ENCODE results near the gene POTEH. TPM values are rescaled to one million over a fixed set of nuclear protein-coding genes. Genes with fewer than 3 reads are reported as not detected.
"Not testable (repeated sequence)": the region's sequence is repeated elsewhere in the genome, so short reads cannot be mapped to it uniquely, and the experiment has no call there.

POTEH gene
- total and polyA plus RNA-seq, 2 donors (not counting 3 experiments of a cell fraction or from before 2014, with no cell fraction given): not detected

DNA sequence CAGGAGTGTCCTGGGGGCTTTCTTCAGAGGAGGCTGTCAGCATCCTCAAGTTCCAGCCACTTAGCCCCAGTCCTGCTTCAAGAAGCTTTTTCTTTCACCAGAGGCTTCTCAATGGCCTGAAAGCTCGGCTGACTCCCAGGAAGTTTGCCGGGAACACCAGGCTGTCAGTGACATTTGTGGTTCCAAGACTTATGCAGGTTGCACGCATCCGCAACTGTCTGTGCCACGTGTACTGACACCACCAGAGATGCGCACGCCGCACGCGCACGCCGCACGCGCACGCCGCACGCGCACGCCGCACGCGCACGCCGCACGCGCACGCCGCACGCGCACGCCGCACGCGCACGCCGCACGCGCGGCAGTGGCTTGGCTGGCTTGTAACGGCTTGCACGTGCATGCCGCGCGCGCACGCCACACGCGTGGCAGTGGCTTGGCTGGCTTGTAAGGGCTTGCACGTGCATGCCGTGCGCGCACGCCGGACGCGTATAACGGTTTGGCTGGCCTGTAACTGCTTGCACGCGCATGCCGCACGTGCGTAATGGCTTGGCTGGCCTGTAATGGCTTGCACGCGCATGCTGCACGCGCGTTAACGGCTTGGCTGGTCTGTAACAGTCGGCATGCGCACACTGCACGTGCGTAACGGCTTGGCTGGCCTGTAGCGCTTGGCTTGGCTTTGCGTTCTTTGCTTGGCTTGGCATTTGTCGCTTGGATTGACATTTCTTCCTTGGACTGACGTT is 646 bp upstream of the POTEH start:
- H3K9me3 ChIP-seq (replicated peaks; ENCODE audit: control insufficient read depth, insufficient read depth, low read length); DNase-seq (ENCODE audit: low read depth, low spot score); intact Hi-C loops (cut with micrococcal nuclease); H3K27ac ChIP-seq (ENCODE audit: insufficient read depth, low read depth, low read length); POLR2A ChIA-PET; dilution Hi-C loops (cut with MboI; ENCODE audit: extremely low pct_ligation_motif_present, low sequenced_read_pairs); H4K20me1 ChIP-seq (replicated peaks; ENCODE audit: control insufficient read depth, extremely low read depth, insufficient read depth, low read length); H3K36me3 ChIP-seq (ENCODE audit: control insufficient read depth in 2 of 2, extremely low read depth in 1 of 2, insufficient read depth in 2 of 2, low read length in 2 of 2); H3K4me1 ChIP-seq (ENCODE audit: control insufficient read depth, extremely low read depth, insufficient read depth, low read length); FAIRE-seq; H3K4me2 ChIP-seq (ENCODE audit: insufficient read depth, low read length); CTCF ChIA-PET; H3K79me2 ChIP-seq (ENCODE audit: control insufficient read depth, insufficient read depth, low read length); BruUV-seq (replicated peaks); H3K9me1 ChIP-seq (replicated peaks; ENCODE audit: control insufficient read depth, extremely low read depth, insufficient read depth, low read length); H3K27me3 ChIP-seq (ENCODE audit: control insufficient read depth in 2 of 2, insufficient read depth in 2 of 2, low read length in 2 of 2); H3K9ac ChIP-seq (replicated peaks; ENCODE audit: extremely low read depth, insufficient read depth, low read length); H2AFZ ChIP-seq (ENCODE audit: low read depth, low read length); H3K4me3 ChIP-seq (replicated peaks in 1 of 3; ENCODE audit: insufficient read depth in 1 of 3, low read depth in 1 of 3, low read length in 3 of 3): not testable (repeated sequence)

DNA sequence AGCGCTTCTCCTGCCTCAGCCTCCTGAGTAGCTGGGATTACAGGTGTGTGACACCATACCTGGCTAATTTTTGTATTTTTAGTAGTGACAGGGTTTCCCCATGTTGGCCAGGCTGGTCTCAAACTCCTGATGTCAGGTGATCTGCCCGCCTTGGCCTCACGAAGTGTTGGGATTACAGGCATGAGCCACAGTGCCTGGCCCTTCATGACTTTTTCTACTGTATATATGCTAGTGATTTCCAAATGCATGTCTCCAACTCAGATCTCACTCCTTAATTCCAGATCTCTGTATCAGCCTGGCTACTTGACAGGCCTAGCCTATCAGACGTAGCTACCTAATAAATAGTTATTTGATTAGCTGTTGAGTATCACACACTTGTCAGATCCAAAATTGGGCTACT is 23.8 kb downstream of the POTEH start:
- H3K36me3 ChIP-seq (ENCODE audit: control insufficient read depth in 2 of 2, extremely low read depth in 1 of 2, insufficient read depth in 2 of 2, low read length in 2 of 2); H3K9me3 ChIP-seq (replicated peaks; ENCODE audit: control insufficient read depth, insufficient read depth, low read length); dilution Hi-C loops (cut with MboI; ENCODE audit: extremely low pct_ligation_motif_present, low sequenced_read_pairs); POLR2A ChIA-PET; H4K20me1 ChIP-seq (replicated peaks; ENCODE audit: control insufficient read depth, extremely low read depth, insufficient read depth, low read length); CTCF ChIA-PET; H3K4me3 ChIP-seq (replicated peaks in 1 of 3; ENCODE audit: insufficient read depth in 1 of 3, low read depth in 1 of 3, low read length in 3 of 3); H3K27me3 ChIP-seq (ENCODE audit: control insufficient read depth in 2 of 2, insufficient read depth in 2 of 2, low read length in 2 of 2); H3K79me2 ChIP-seq (ENCODE audit: control insufficient read depth, insufficient read depth, low read length); H3K4me1 ChIP-seq (ENCODE audit: control insufficient read depth, extremely low read depth, insufficient read depth, low read length); H3K9ac ChIP-seq (replicated peaks; ENCODE audit: extremely low read depth, insufficient read depth, low read length); H2AFZ ChIP-seq (ENCODE audit: low read depth, low read length); BruUV-seq (replicated peaks); H3K9me1 ChIP-seq (replicated peaks; ENCODE audit: control insufficient read depth, extremely low read depth, insufficient read depth, low read length); H3K27ac ChIP-seq (ENCODE audit: insufficient read depth, low read depth, low read length); H3K4me2 ChIP-seq (ENCODE audit: insufficient read depth, low read length); FAIRE-seq; intact Hi-C loops (cut with micrococcal nuclease): not testable (repeated sequence)
- peak; percentile 0 for DNase-seq (ENCODE audit: low read depth, low spot score)

DNA sequence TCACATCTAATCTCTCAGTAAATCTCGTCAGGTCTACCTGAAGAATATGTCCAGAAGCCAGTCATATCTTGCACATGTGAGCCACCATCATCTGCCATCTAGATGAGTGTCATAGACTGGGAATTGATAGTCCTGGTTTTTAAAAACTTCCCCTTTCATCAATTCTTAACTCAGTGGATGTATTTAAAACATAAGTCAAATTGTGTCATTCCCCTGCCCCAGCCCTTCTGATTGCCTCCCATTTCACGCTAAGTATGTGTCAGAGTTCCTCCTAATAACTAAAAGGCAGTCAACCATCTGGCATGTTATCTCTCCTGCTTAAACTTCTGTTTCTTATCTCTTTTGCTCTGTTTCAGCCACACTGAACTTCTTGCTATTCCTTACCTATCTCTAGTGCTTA is 24.3 kb downstream of the POTEH start:
- H3K4me2 ChIP-seq (ENCODE audit: insufficient read depth, low read length); H3K36me3 ChIP-seq (ENCODE audit: control insufficient read depth in 2 of 2, extremely low read depth in 1 of 2, insufficient read depth in 2 of 2, low read length in 2 of 2); H3K9me1 ChIP-seq (replicated peaks; ENCODE audit: control insufficient read depth, extremely low read depth, insufficient read depth, low read length); H3K9me3 ChIP-seq (replicated peaks; ENCODE audit: control insufficient read depth, insufficient read depth, low read length); H3K4me1 ChIP-seq (ENCODE audit: control insufficient read depth, extremely low read depth, insufficient read depth, low read length); FAIRE-seq; dilution Hi-C loops (cut with MboI; ENCODE audit: extremely low pct_ligation_motif_present, low sequenced_read_pairs); H3K27me3 ChIP-seq (ENCODE audit: control insufficient read depth in 2 of 2, insufficient read depth in 2 of 2, low read length in 2 of 2); H3K27ac ChIP-seq (ENCODE audit: insufficient read depth, low read depth, low read length); H2AFZ ChIP-seq (ENCODE audit: low read depth, low read length); H3K79me2 ChIP-seq (ENCODE audit: control insufficient read depth, insufficient read depth, low read length); DNase-seq (ENCODE audit: low read depth, low spot score); BruUV-seq (replicated peaks); H3K4me3 ChIP-seq (replicated peaks in 1 of 3; ENCODE audit: insufficient read depth in 1 of 3, low read depth in 1 of 3, low read length in 3 of 3); intact Hi-C loops (cut with micrococcal nuclease); H3K9ac ChIP-seq (replicated peaks; ENCODE audit: extremely low read depth, insufficient read depth, low read length); POLR2A ChIA-PET; H4K20me1 ChIP-seq (replicated peaks; ENCODE audit: control insufficient read depth, extremely low read depth, insufficient read depth, low read length); CTCF ChIA-PET: not testable (repeated sequence)

DNA sequence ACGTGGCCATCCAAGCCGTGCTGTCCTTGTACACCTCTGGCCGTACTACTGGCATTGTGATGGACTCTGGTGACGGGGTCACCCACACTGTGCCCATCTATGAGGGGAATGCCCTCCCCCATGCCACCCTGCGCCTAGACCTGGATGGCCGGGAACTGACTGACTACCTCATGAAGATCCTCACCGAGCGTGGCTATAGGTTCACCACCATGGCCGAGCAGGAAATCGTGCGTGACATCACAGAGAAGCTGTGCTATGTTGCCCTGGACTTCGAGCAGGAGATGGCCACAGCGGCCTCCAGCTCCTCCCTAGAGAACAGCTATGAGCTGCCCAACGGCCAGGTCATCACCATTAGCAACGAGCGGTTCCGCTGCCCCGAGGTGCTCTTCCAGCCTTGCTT is 32.1 kb downstream of the POTEH start:
- BruUV-seq (replicated peaks); H3K9me1 ChIP-seq (replicated peaks; ENCODE audit: control insufficient read depth, extremely low read depth, insufficient read depth, low read length); FAIRE-seq; POLR2A ChIA-PET; H3K9me3 ChIP-seq (replicated peaks; ENCODE audit: control insufficient read depth, insufficient read depth, low read length); H3K4me1 ChIP-seq (ENCODE audit: control insufficient read depth, extremely low read depth, insufficient read depth, low read length); dilution Hi-C loops (cut with MboI; ENCODE audit: extremely low pct_ligation_motif_present, low sequenced_read_pairs); CTCF ChIA-PET; H3K9ac ChIP-seq (replicated peaks; ENCODE audit: extremely low read depth, insufficient read depth, low read length); H4K20me1 ChIP-seq (replicated peaks; ENCODE audit: control insufficient read depth, extremely low read depth, insufficient read depth, low read length); H3K4me3 ChIP-seq (replicated peaks in 1 of 3; ENCODE audit: insufficient read depth in 1 of 3, low read depth in 1 of 3, low read length in 3 of 3); H2AFZ ChIP-seq (ENCODE audit: low read depth, low read length); H3K36me3 ChIP-seq (ENCODE audit: control insufficient read depth in 2 of 2, extremely low read depth in 1 of 2, insufficient read depth in 2 of 2, low read length in 2 of 2); H3K27me3 ChIP-seq (ENCODE audit: control insufficient read depth in 2 of 2, insufficient read depth in 2 of 2, low read length in 2 of 2); intact Hi-C loops (cut with micrococcal nuclease); H3K27ac ChIP-seq (ENCODE audit: insufficient read depth, low read depth, low read length); H3K4me2 ChIP-seq (ENCODE audit: insufficient read depth, low read length); H3K79me2 ChIP-seq (ENCODE audit: control insufficient read depth, insufficient read depth, low read length); DNase-seq (ENCODE audit: low read depth, low spot score): not testable (repeated sequence)

Measured in endothelial cell of umbilical vein (primary cell).